Activated CD8-positive, alpha-beta memory T cell treated with anti-CD3 and anti-CD28 coated beads for 24 hours (primary cell): Measurements from ENCODE around the gene SLC27A5.
"Not testable (repeated sequence)": the region's sequence is repeated elsewhere in the genome, so short reads cannot be mapped to it uniquely, and the experiment has no call there.

Experiments
- DNase-seq: peaks from one replicate; pipeline ENCODE4 v3.0.0-alpha.2; 2020

The SLC27A5 gene

DNA sequence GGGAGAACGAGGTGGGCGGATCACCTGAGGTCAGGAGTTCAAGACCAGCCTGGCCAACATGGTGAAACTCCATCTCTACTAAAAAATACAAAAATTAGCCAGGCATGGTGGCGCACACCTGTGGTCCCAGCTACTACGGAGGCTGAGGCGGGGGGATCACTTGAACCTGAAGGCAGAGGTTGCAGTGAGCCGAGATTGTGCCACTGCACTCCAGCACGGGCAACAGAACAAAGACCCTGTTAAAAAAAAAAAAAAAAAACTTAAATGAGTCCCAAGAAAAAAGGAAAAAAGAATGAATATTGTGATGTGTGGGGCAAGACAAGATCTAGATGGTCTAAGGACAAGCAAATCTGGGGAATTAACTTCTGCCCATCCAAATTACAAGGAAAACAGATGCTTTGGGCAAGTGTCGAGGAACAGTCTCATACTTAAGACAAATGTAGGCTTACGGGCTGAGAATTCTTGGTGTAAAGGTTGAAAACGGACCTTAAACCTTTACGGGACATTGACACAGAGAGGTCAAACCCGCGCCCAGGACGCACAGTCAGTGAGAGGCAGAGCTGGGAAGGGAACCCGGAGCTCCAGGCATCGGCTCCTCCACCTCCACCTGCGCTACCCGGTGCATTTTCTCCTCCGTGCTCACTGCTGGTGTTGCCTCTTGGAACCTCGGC is 45.6 kb downstream of the SLC27A5 start:
- no peak for DNase-seq

DNA sequence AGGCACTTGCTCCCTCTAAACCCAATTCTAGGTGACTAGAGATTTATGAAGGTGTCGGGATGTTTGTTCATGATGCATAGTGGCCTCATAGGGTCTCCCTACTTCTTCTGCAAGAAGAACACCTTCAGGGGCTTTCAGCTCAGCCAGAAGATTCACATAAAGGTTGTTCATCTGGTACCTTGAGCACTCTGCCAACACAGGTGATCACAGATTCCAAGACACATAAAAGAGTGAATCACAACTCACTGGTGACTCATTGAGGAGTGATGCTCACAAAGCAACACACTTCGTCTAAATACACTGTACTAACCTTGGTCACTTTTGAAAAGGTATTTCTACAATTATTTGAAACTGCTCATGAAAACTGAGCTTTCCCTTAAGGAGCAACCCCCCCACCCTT is 51.8 kb downstream of the SLC27A5 start:
- DNase-seq: no peak

DNA sequence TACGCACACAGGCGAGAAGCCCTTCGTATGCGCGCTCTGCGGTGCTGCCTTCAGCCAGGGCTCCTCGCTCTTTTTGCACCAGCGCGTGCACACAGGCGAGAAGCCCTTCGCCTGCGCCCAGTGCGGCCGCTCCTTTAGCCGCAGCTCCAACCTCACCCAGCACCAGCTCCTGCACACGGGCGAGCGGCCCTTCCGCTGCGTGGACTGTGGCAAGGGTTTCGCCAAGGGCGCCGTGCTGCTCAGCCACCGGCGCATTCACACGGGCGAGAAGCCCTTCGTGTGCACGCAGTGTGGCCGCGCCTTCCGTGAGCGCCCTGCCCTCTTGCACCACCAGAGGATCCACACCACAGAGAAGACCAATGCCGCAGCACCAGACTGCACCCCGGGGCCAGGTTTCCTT is 55.7 kb downstream of the SLC27A5 start:
- DNase-seq: no peak

GRCh38 chr19:58455306-58455705 is 56.5 kb downstream of the SLC27A5 start:
- DNase-seq: no peak

GRCh38 chr19:58453743-58454142 is 58.0 kb downstream of the SLC27A5 start:
- no peak for DNase-seq

DNA sequence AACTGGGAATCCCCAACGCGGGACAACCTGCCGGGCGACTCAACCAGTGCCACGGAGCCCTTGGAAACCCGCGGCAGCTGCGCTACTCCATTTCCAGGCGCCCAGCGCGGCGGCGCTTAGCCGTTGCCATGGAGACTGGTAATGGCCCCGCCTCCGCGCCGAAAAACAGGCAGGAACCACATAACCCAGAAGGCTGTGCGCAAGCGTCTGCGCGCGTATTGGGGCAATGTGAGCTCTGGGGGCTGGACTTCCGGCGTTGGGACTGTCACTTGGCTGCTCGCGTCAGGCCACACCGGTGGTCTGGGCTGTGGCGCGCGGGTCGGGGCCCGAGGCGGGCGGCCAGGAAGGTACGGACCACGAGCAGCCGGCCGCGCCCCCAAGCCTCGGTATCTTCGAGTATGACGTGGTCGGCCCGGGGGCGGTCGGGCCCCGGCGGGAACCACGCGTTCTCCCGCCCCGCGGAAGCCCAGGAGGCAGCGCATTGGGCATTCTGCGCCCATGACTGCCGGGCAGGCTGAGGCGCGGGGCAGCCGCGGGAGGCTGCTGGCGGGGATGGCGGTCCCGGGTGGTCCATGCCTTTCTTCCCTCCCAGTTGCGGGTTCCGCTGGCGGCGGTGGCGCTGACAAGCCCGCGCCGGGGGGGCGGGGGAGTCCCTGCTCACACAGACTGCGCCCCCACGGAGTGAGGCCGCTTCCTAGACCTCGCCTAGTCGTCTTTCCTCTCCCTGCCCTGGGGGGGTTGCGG is 60.3 kb downstream of the SLC27A5 start, which contains the start of gene ZNF324B:
Gene ZNF324B (plus strand): TSS at position 265 of the 744 bp plus-strand sequence. CDS start 2,080 bp downstream, outside the sequence.
- peak; percentile 97 for DNase-seq

DNA sequence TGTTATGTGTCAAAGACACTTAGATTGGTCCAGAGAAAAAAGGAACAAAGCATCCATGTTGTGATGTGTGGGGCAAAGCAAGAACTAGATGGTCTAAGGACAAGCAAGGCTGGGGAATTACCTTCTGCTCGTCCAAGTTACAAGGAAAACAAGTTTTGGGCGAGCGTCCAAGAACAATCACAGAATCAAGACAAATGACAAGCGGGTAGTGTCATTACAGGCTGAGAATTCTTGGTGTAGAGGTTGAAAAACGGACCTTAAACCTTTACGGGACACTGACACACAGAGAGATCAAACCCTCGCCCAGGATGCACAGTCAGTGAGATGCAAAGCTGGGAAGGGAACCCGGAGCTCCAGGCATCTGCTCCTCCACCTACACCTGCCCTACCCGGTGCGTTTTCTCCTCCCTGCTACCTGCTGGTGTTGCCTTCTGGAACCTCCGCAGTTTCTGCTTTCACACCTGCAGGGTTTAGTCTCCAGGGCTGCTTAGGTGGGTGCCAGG is 60.9 kb downstream of the SLC27A5 start:
- DNase-seq: no peak

DNA sequence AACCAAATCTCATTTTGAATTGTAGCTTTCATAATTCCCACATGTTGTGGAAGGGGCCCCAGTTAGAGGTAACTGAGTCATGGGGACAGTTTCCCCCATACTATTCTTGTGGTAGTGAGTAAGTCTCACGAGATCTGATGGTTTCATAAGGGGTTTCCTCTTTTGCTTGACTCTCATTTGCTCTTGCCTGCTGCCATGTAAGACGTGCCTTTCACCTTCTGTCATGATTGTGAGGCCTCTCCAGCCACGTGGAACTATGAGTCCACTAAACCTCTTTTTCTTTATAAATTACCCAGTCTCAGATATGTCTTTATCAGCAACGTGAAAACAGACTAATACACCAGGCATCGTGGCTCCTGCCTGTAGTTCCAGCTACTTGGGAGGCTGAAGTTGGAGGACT is 61.8 kb downstream of the SLC27A5 start:
- not testable (repeated sequence) for DNase-seq

DNA sequence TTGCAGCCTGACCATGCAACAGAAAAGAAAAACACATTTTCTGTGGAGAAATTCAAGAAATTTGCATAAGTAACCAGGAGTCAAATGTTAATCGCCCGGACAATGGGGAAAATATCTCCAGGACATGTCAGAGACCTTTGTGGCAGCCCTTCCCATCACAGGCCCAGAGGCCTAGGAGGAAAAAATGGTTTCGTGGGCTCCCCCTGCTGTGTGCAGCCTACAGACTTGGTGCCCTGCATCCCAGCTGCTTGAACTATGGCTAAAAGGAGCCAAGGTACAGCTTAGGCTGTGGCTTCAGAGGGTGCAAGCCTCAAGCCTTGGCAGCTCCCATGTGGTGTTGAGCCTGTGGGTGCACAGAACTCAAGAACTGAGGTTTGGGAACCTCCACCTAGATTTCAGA is 62.9 kb downstream of the SLC27A5 start:
- DNase-seq: not testable (repeated sequence)
